SH-SY5Y (cell line): ENCODE results near the gene KXD1.

Source experiments
- GATA2 ChIP-seq: IDR thresholded peaks from 2 replicates; pipeline ENCODE4 v1.6.1; 2011; ENCODE audit warnings: mild to moderate bottlenecking, low read depth, low read length
- GATA3 ChIP-seq: IDR thresholded peaks from 2 replicates; pipeline ENCODE4 v1.6.1; 2011; ENCODE audit warnings: low read depth, mild to moderate bottlenecking, low read length, moderate library complexity

- TF ChIP-seq GATA2 (no peak), GATA3 (no peak)
Measured at GRCh38 chr19:18595475-18595874, 37.8 kb downstream of the KXD1 start.
